ENCODE measurements around the gene MCM8.

The MCM8 gene

GRCh38 chr20:5973172-5973571 lies 22.7 kb downstream of the MCM8 start:
- Histone ChIP-seq H3K4me3 (ENCODE audit: low read length) (no peak overlapping the region), H3K27me3 (ENCODE audit: control insufficient read depth, low read length) (no peaks in the 10 kb centered on the region), H3K4me1 (ENCODE audit: control insufficient read depth, low read length) (no peaks in the 10 kb centered on the region), H3K9me2 (replicated peaks; ENCODE audit: control insufficient read depth, low read length) (no peaks in the 10 kb centered on the region), H4K20me1 (ENCODE audit: control insufficient read depth, insufficient read depth, low read depth, low read length) (no peaks in the 10 kb centered on the region), H3K27ac (ENCODE audit: low read depth, low read length) (no peak overlapping the region), H3K4me2 (ENCODE audit: low read length) (no peak overlapping the region), H3K79me2 (ENCODE audit: control insufficient read depth, low read length) (no peaks in the 10 kb centered on the region; the same call in 1 of the 2 replicates), H3K9me3 (ENCODE audit: control insufficient read depth, insufficient read depth, low read length) (no peaks in the 10 kb centered on the region), H3F3A (ENCODE audit: control insufficient read depth, insufficient read depth) (no peaks in the 10 kb centered on the region), H3K36me3 (ENCODE audit: control insufficient read depth, low read length) (peaks cover 95% of the 10 kb centered on the region)
- TF ChIP-seq CTCF (IDR thresholded peaks at IDR 0.05; ENCODE audit: low read depth, low read length, poor library complexity, severe bottlenecking) (no peak), EZH2phosphoT487 (IDR thresholded peaks at IDR 0.05; ENCODE audit: borderline replicate concordance, low read length) (no peak)

GRCh38 chr20:5973971-5974370 lies 23.5 kb downstream of the MCM8 start:
- Histone ChIP-seq H4K20me1 (ENCODE audit: control insufficient read depth, insufficient read depth, low read depth, low read length) (no peaks in the 10 kb centered on the region), H3K4me1 (ENCODE audit: control insufficient read depth, low read length) (no peaks in the 10 kb centered on the region), H3K27ac (ENCODE audit: low read depth, low read length) (no peak overlapping the region), H3K36me3 (ENCODE audit: control insufficient read depth, low read length) (peaks cover 96% of the 10 kb centered on the region), H3K9me2 (replicated peaks; ENCODE audit: control insufficient read depth, low read length) (no peaks in the 10 kb centered on the region), H3K4me2 (ENCODE audit: low read length) (no peak overlapping the region), H3K79me2 (ENCODE audit: control insufficient read depth, low read length) (no peaks in the 10 kb centered on the region; the same call in 1 of the 2 replicates), H3K4me3 (ENCODE audit: low read length) (no peak overlapping the region), H3K27me3 (ENCODE audit: control insufficient read depth, low read length) (no peaks in the 10 kb centered on the region), H3F3A (ENCODE audit: control insufficient read depth, insufficient read depth) (no peaks in the 10 kb centered on the region), H3K9me3 (ENCODE audit: control insufficient read depth, insufficient read depth, low read length) (no peaks in the 10 kb centered on the region)
- TF ChIP-seq EZH2phosphoT487 (IDR thresholded peaks at IDR 0.05; ENCODE audit: borderline replicate concordance, low read length), result no peak
- no peak for TF ChIP-seq CTCF (IDR thresholded peaks at IDR 0.05; ENCODE audit: low read depth, low read length, poor library complexity, severe bottlenecking)

- Histone ChIP-seq H3K4me2 (ENCODE audit: low read length) (no peak overlapping the region), H3K27ac (ENCODE audit: low read depth, low read length) (no peak overlapping the region), H3K4me1 (ENCODE audit: control insufficient read depth, low read length) (no peaks in the 10 kb centered on the region), H3K79me2 (ENCODE audit: control insufficient read depth, low read length) (no peaks in the 10 kb centered on the region; the same call in 1 of the 2 replicates), H3K27me3 (ENCODE audit: control insufficient read depth, low read length) (no peaks in the 10 kb centered on the region), H3F3A (ENCODE audit: control insufficient read depth, insufficient read depth) (no peaks in the 10 kb centered on the region), H3K4me3 (ENCODE audit: low read length) (no peak overlapping the region), H4K20me1 (ENCODE audit: control insufficient read depth, insufficient read depth, low read depth, low read length) (no peaks in the 10 kb centered on the region), H3K9me3 (ENCODE audit: control insufficient read depth, insufficient read depth, low read length) (no peaks in the 10 kb centered on the region), H3K36me3 (ENCODE audit: control insufficient read depth, low read length) (peaks cover 96% of the 10 kb centered on the region), H3K9me2 (replicated peaks; ENCODE audit: control insufficient read depth, low read length) (no peaks in the 10 kb centered on the region)
- TF ChIP-seq EZH2phosphoT487 (IDR thresholded peaks at IDR 0.05; ENCODE audit: borderline replicate concordance, low read length) (no peak), CTCF (IDR thresholded peaks at IDR 0.05; ENCODE audit: low read depth, low read length, poor library complexity, severe bottlenecking) (no peak)
Measured at GRCh38 chr20:5974531-5974930, 24.1 kb downstream of the MCM8 start.
